MM.1S (cell line): ENCODE results near the gene PLPP6.
"Not testable (repeated sequence)": the region's sequence is repeated elsewhere in the genome, so short reads cannot be mapped to it uniquely, and the experiment has no call there.

Source experiments
- DNase-seq: peaks from one replicate; pipeline ENCODE4 v3.0.0-alpha.2; 2015
- H2AFZ ChIP-seq: fragments of 300-600 bp; sonication (generic); 2 replicates; pipeline ENCODE4 v1.6.0; 2016; ENCODE audit warnings: antibody characterized with exemption, low read length
- H3F3A ChIP-seq: fragments of 300-600 bp; sonication (generic); 2 replicates; pipeline ENCODE4 v1.6.1; 2016; ENCODE audit warnings: mild to moderate bottlenecking, antibody characterized with exemption, low read length, moderate library complexity, mixed read lengths; ENCODE audit not compliant: insufficient read depth
- H3K27ac ChIP-seq: fragments of 300-600 bp; sonication (generic); 2 replicates; pipeline ENCODE4 v1.5.1; 2016; ENCODE audit warnings: mild to moderate bottlenecking, low read length
- H3K27me3 ChIP-seq: fragments of 300-600 bp; sonication (generic); replicated peaks from 2 replicates; pipeline ENCODE4 v1.6.0; 2016; ENCODE audit warnings: low read length; ENCODE audit not compliant: insufficient read depth
- H3K36me3 ChIP-seq: fragments of 300-600 bp; sonication (generic); replicated peaks from 2 replicates; pipeline ENCODE4 v1.6.1; 2016; ENCODE audit warnings: mild to moderate bottlenecking, low read length, mixed read lengths; ENCODE audit not compliant: insufficient read depth
- H3K4me1 ChIP-seq: fragments of 300-600 bp; sonication (generic); 2 replicates; pipeline ENCODE4 v1.6.1; 2016; ENCODE audit warnings: low read length, mixed read lengths
- H3K4me2 ChIP-seq: fragments of 300-600 bp; sonication (generic); 2 replicates; pipeline ENCODE4 v1.6.0; 2016; ENCODE audit warnings: low read depth, low read length
- H3K4me3 ChIP-seq: fragments of 300-600 bp; sonication (generic); 2 replicates; pipeline ENCODE4 v1.5.1; 2016; ENCODE audit warnings: low read length, mixed read lengths
- H3K79me2 ChIP-seq: fragments of 300-600 bp; sonication (generic); 2 replicates; pipeline ENCODE4 v1.6.1; 2016; ENCODE audit warnings: mixed run types, low read length, mixed read lengths
- H3K9ac ChIP-seq: fragments of 300-600 bp; sonication (generic); 2 replicates; pipeline ENCODE4 v1.6.1; 2016; ENCODE audit warnings: low read length, mixed read lengths
- H3K9me2 ChIP-seq: fragments of 300-600 bp; sonication (generic); replicated peaks from 2 replicates; pipeline ENCODE4 v1.6.1; 2016; ENCODE audit warnings: mild to moderate bottlenecking, low read length, mixed read lengths; ENCODE audit not compliant: insufficient read depth
- H3K9me3 ChIP-seq: fragments of 300-600 bp; sonication (generic); replicated peaks from 2 replicates; pipeline ENCODE4 v1.6.1; 2016; ENCODE audit warnings: mild to moderate bottlenecking, low read length, mixed read lengths; ENCODE audit not compliant: insufficient read depth
- H4K20me1 ChIP-seq: fragments of 300-600 bp; sonication (generic); 2 replicates; pipeline ENCODE4 v1.6.1; 2016; ENCODE audit warnings: mild to moderate bottlenecking, low read length, moderate library complexity, mixed read lengths; ENCODE audit not compliant: insufficient read depth
- EZH2 ChIP-seq: fragments of 300-600 bp; sonication (generic); optimal IDR thresholded peaks from 2 replicates; pipeline ENCODE3; 2017; ENCODE audit warnings: low read depth, mild to moderate bottlenecking, antibody characterized with exemption, low read length, mixed read lengths
- EZH2phosphoT487 ChIP-seq: fragments of 300-600 bp; sonication (generic); IDR thresholded peaks from 2 replicates; pipeline ENCODE4 v1.6.1; 2018; ENCODE audit warnings: antibody characterized with exemption, low read length
- TF ChIP-seq, protein P1 (sequence below): fragments of 300-600 bp; sonication (generic); IDR thresholded peaks from 2 replicates; pipeline ENCODE4 v1.5.1; 2016; ENCODE audit warnings: antibody characterized with exemption, low read length, mixed read lengths

PLPP6 gene

DNA sequence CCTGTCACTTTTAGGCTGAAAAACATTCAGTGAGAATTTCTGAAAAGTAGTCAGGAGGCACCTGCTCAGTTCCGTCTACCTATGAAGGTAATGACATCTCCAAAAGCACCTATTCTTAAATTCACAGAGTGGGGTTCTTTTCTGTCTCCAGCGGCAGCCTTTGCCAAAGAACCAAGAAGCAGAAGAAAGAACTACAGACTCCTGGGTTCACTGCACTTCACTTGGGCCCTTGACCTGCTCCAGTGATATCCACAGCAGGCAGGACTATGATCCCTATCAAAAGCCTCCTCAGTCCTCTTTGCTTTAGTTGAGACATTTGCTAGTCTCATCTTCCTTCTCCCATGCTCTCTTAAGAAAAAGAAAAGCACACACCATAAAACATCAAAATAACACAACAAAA, 19.7 kb upstream of the PLPP6 start:
- Histone ChIP-seq H3K79me2 (no peaks in the 10 kb centered on the region), H3K27me3 (no peaks in the 10 kb centered on the region), H3K36me3 (no peaks in the 10 kb centered on the region), H2AFZ (no peak overlapping the region), H3K27ac (no peak overlapping the region), H3F3A (no peaks in the 10 kb centered on the region), H3K4me2 (no peak overlapping the region), H3K9me3 (no peaks in the 10 kb centered on the region), H3K4me3 (no peak overlapping the region), H4K20me1 (no peaks in the 10 kb centered on the region), H3K9me2 (no peaks in the 10 kb centered on the region), H3K4me1 (no peaks in the 10 kb centered on the region), H3K9ac (no peak overlapping the region)
- DNase-seq, result no peak
- TF ChIP-seq EZH2 (no peak), EZH2phosphoT487 (no peak)
- TF ChIP-seq, protein P1, sequence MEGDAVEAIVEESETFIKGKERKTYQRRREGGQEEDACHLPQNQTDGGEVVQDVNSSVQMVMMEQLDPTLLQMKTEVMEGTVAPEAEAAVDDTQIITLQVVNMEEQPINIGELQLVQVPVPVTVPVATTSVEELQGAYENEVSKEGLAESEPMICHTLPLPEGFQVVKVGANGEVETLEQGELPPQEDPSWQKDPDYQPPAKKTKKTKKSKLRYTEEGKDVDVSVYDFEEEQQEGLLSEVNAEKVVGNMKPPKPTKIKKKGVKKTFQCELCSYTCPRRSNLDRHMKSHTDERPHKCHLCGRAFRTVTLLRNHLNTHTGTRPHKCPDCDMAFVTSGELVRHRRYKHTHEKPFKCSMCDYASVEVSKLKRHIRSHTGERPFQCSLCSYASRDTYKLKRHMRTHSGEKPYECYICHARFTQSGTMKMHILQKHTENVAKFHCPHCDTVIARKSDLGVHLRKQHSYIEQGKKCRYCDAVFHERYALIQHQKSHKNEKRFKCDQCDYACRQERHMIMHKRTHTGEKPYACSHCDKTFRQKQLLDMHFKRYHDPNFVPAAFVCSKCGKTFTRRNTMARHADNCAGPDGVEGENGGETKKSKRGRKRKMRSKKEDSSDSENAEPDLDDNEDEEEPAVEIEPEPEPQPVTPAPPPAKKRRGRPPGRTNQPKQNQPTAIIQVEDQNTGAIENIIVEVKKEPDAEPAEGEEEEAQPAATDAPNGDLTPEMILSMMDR, result no peak

DNA sequence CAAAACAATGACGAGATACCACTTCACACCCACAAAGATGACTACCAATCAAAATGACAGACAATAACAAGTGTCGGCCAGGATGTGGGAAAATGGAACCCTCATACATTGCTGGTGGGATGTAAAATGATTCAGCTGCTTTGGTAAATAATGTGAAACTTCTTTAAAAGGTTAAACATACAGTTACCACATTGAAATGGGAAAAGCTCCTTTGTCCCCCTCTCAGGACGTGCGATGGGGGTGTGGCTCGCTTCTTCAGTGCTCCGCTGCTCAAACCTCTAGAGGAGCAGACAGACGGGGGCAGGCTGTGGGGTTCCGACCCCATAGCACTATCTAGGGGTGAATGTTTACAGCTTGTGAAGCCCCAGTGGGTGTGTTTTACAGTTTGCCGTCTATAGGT, 8.0 kb upstream of the PLPP6 start:
- Histone ChIP-seq H3K4me1 (no peaks in the 10 kb centered on the region), H3K36me3 (no peaks in the 10 kb centered on the region), H3K27ac (no peak overlapping the region), H3K79me2 (no peaks in the 10 kb centered on the region), H3F3A (no peaks in the 10 kb centered on the region), H3K4me3 (no peak overlapping the region), H3K4me2 (no peak overlapping the region), H2AFZ (no peak overlapping the region), H3K9me3 (no peaks in the 10 kb centered on the region), H3K9me2 (no peaks in the 10 kb centered on the region), H3K27me3 (no peaks in the 10 kb centered on the region), H3K9ac (no peak overlapping the region), H4K20me1 (no peaks in the 10 kb centered on the region)
- DNase-seq, result no peak
- TF ChIP-seq, protein P1, result no peak
- TF ChIP-seq EZH2 (no peak), EZH2phosphoT487 (no peak)

DNA sequence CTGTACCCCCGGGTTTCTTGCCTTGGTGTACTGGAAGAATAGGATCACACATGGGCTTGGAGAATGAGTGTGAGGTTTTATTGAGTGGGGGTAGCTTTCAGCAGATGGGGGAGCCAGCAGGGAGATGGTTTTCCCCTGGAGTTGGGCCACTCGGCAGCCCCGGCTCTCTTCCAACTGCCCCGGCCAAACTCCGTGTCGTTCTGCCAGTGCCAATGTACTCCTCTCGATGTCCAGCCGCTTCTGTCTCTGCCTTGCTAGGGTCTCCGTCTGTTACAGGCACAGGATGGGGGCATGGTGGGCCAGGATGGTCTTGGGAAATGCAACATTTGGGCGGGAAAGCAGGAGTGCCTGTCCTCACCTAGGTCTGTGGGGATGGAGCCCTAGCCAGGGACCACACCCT, 7.6 kb upstream of the PLPP6 start:
- TF ChIP-seq, protein P1, result no peak
- no peak for TF ChIP-seq EZH2phosphoT487
- TF ChIP-seq EZH2, result no peak
- no peaks in the 10 kb centered on the region for H3K4me1 ChIP-seq
- H3K36me3 ChIP-seq, result no peaks in the 10 kb centered on the region
- no peak overlapping the region for H3K27ac ChIP-seq
- no peaks in the 10 kb centered on the region for H3K27me3 ChIP-seq
- H4K20me1 ChIP-seq, result no peaks in the 10 kb centered on the region
- no peaks in the 10 kb centered on the region for H3K9me2 ChIP-seq
- H3K4me3 ChIP-seq, result no peak overlapping the region
- no peaks in the 10 kb centered on the region for H3K79me2 ChIP-seq
- no peak overlapping the region for H2AFZ ChIP-seq
- no peak overlapping the region for H3K9ac ChIP-seq
- no peak overlapping the region for H3K4me2 ChIP-seq
- H3K9me3 ChIP-seq, result no peaks in the 10 kb centered on the region
- H3F3A ChIP-seq, result no peaks in the 10 kb centered on the region
- no peak for DNase-seq

DNA sequence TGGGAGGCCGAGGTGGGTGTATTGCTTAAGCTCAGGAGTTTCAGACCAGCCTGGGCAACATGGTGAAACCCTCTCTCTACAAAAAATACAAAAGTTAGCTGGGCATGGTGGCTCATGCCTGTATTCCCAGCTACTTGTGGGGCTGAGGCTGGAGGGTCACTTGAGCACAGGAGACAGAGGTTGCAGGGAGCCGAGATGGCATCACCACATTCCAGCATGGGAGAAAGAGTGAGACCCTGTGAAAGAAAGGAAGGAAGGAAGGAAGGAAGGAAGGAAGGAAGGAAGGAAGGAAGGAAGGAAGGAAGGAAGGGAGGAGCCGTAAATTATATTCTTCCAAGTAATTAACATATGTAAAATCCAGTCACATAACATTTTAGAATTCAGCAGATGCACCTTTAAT, 5.9 kb upstream of the PLPP6 start:
- H3F3A ChIP-seq, H3K9ac ChIP-seq, H3K79me2 ChIP-seq, H2AFZ ChIP-seq, H3K4me3 ChIP-seq, H3K27me3 ChIP-seq, H3K9me3 ChIP-seq, H3K36me3 ChIP-seq, H3K4me1 ChIP-seq, DNase-seq, H3K9me2 ChIP-seq, H3K27ac ChIP-seq, H4K20me1 ChIP-seq, H3K4me2 ChIP-seq: not testable (repeated sequence)
